ENCODE data around the gene GNAL.
"Not testable (repeated sequence)": the region's sequence is repeated elsewhere in the genome, so short reads cannot be mapped to it uniquely, and the experiment has no call there.

The GNAL gene

DNA sequence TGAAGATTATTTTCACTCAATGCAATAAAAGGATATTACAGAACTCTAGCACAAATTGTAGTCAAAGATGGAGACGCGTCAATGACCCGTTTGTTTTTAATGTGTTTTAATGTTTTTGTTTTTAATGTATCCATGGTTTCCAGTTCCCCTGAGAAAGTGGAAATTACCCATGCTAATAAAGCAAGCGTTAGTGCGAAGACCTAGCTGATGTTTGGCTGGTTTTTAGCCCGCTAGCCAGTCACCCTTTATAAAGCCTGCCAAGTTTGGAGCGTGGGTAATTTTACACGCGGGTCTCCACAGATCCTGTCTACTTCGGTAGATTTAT, 161.7 kb downstream of the GNAL start:
- no peak for DNase-seq (ENCODE audit: low spot score)

DNA sequence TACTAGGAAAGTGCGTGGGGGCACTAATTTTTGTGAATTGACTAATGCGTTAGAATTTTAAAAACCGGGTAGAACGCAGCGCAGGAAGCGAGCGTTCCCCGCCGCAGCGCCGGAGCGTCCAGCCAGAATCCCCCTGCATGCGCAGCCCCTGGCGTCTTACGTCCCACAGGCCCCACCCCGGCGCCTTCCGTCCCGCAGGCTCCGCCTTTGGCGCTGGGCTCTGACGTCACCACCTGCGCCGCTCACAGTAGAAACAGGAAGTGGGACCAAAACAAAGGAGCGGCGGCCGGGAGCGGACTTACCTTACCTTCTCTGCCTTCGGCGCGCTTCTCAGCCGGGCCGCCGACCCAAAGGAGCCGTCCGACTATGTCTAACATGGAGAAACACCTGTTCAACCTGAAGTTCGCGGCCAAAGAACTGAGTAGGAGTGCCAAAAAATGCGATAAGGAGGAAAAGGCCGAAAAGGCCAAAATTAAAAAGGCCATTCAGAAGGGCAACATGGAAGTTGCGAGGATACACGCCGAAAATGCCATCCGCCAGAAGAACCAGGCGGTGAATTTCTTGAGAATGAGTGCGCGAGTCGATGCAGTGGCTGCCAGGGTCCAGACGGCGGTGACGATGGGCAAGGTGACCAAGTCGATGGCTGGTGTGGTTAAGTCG, 162.2 kb downstream of the GNAL start, which contains the start of gene CHMP1B:
TSS of gene CHMP1B (plus strand) at position 268 of the 660 bp plus-strand sequence. CDS start at position 367, 99 bp downstream.
- peak; percentile 97 for DNase-seq (ENCODE audit: low spot score)

DNA sequence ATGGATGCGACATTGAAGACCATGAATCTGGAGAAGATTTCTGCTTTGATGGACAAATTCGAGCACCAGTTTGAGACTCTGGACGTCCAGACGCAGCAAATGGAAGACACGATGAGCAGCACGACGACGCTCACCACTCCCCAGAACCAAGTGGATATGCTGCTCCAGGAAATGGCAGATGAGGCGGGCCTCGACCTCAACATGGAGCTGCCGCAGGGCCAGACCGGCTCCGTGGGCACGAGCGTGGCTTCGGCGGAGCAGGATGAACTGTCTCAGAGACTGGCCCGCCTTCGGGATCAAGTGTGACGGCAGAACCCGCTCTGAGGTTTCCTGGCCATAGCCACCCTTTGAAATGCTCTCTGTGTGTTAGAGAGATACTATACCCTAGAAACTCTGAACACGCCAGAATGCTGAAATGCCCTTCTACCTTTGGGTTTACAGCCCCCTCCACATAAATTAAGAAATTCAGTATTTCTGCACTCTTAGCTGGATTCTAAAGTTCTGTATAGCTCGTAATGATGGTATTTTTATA, 162.8 kb downstream of the GNAL start:
- DNase-seq (ENCODE audit: low spot score), result peak; percentile 37

DNA sequence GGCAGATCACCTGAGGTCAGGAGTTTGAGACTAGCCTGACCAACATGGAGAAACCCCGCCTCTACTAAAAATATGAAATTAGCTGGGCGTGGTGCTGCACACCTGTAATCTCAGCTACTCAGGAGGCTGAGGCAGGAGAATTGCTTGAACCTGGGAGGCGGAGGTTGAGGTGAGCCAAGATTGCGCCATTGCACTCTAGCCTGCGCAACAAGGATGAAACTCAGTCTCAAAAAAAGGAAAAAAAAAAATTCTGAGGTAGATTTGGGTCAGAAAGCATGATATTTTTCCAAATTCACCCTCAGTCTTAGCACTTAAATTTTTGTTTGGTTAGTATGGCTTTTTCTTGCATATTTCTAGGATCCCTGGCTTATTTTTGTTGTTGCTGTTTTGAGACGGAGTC, 165.5 kb downstream of the GNAL start:
- not testable (repeated sequence) for DNase-seq (ENCODE audit: low spot score)

DNA sequence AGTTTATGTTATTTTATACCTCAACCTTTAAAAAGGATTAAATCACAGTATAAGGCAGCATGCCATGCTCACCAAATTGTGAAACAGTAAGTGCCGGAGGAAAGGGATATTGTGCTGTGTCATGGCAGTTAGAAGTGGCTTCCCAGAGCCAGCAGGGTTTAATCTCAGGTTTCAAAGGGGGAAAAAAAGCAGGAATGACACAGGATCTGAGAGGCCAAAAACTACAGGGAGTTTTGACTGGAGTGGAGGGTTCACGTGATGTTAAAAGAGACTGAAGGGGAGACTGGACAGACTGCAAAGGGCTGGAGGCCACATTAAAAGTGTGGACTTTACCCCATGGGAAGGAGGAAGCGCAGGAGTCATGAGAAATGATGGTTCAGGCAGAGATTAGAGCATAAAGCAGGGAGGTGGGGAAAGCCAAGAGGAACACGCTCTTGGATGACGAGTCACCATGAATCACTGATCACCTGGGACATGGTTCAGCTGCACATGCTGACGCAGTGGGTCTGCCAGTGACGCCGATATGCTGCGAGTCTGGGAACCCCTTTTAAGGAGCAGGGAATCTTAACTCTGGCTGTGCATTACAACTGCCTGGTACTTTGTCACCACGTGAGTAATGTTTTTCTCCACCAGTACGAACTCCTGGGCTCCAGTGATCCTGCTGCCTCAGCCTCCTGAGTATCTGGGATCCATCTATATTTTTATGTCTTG, 168.3 kb downstream of the GNAL start:
- no peak for DNase-seq (ENCODE audit: low spot score)

DNA sequence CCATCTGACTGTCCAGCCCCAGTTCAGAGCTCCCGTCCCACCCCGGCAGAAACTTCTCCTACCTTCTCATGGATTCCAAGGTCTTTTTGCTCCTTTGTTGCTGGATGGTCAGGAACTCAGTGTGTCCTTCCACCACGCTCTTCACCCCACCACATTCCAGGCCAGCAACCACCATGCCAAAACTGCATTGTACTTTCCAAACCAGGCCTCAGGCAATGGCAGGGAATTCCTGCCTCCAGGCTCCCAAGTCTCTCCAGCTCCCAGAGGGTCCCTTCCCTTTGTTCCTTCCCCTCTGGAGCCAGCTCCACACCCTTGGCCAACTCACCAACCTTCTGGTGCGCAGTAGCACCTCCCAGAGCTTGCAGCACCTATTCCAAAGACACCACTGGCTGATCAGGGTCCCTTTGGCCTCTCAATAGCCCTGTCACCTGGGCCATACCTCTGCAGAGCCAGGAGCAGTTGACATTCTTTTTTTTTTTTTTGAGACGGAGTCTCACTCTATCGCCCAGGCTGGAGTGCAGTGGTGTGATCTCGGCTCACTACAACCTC, 170.3 kb downstream of the GNAL start:
- no peak for DNase-seq (ENCODE audit: low spot score)

DNA sequence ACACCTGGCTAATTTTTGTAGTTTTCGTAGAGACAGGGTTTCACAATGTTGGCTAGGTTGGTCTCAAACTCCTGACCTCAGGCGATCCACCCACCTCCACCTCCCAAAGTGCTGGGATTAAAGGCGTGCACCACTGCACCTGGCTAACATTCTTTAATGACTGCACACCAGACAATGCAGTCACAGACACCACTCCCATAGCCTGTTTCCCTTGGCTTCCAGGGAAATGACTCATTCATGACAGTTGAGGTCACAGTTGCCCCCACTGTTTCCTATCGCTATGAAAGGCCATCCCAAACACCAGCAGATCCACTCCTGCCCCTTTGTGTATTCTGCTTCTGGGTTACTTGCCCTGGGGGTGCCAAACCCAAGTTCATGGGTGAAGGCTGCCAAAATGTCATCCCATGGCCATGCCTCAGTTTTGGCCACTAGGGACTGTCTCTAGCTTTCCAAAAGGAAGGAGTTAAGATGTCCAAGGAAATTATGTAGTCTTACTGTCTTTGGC, 170.9 kb downstream of the GNAL start:
- peak; percentile 13 for DNase-seq (ENCODE audit: low spot score)

DNA sequence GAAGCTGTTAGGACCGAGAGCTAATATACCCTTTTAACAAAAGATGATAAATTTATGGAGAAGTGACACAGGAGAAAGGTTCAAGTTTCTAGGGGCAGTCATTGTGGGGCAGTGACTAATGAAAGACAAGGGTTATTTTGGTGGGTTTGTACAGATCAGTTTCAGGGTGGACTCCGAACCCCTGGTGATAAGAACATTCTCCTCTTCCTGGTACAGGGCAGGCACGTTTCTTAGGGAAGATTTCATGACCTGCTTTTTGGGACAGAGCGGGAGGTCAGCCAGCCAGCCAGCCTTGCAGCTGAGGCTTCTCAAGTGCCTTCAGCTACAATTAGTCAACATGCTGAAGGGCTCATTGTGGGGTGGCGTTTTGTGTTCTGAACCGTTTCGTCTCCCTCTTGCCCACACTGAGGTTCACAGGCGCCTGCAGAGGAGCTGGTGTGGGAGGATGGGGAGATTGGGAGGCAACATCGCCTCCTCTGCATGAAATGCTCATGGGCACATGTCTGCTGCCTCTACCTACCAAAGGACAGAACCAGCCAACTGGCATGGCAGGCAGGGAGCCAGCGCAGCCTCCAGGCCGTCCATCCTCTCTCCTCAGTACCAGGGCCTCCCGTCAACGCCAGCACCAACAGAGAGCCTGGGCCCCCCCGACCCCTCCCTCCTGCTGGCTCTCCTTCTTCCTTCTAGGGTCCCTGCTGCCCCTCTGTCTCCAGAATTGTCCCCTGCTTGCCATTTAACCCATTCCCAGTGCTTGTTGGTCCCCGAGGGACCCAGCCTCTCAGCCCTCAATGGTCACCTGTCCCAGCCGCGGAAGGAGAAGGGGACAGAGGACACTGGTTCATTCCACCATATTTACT, 171.8 kb downstream of the GNAL start:
- no peak for DNase-seq (ENCODE audit: low spot score)

DNA sequence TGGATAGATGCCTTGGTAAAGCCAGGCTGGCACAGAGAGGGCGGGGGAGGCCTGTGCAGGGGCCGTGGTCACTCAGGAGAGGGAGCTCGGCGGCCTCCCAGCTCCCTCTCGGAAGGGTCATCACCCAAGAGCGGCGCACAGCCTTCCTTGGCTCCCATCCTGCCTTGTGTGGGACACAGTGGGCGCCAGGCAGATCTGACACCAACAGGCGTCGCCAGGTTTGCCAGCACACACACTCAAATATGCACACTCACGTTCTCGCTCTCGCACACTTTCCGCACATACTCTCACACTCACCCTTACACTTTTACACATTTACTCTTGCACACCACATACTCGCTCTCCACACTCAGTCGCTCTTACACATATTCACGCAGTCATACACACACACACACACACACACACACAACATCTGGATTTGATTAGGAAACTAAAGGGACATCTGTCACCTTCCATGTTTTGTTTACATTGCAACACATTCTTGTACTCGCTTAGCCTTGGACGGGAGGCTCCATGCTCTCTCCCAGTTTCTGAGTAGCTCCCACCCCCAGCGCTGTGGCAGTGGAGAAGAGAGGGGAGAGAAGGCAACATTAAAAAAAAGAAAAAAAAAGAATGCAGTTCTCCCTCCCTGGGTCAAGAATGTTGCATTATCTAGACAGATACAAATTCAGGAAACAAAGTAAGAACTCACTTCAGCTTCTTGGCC, 172.7 kb downstream of the GNAL start:
- no peak for DNase-seq (ENCODE audit: low spot score)

DNA sequence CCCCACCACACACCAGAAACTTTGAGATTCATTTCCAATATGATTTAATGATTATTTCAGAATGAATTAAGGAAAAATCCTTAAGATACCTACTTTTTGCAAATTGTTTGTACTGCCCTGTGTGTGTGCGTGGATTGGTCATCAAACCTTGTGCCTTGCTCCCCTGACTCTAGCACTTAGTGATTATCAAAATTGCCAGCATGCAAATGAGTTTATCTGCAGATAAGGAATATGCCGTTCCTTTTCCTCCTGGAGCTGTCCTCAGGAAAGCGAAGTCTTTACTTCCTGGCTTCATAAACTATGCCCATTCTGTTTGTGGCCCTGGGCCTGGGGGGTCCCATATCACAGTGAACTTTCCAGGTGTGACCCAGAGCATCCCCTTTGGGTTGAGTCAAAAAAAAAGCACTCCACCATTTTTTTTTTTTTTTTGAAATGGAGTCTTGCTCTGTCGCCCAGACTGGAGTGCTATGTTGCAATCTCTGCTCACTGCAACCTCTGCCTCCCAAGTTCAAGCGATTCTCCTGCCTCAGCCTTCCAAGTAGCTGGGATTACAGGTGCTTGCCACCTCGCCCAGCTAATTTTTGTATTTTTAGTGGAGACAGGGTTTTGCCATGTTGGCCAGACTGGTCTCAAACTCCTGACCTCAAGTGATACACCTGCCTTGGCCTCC, 173.5 kb downstream of the GNAL start:
- DNase-seq (ENCODE audit: low spot score), result no peak

DNA sequence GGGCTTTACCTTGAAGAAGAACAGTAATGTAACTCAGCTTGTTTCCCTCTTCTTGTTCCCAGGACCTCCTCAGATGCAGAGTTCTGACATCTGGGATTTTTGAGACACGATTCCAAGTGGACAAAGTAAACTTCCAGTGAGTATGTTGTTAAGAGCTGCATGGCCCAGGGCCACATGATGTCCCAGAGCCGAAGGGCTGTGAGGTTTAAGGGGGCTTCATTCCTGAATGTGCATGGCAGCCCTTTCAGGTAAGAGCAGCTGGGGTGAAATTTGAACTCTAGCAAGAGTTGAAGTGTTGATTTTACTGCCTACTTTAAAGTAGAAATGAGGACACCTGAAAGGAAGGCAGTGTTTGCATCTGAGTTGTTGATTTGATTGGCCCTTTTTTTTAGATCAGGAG, 175.4 kb downstream of the GNAL start:
- no peak for DNase-seq (ENCODE audit: low spot score)

DNA sequence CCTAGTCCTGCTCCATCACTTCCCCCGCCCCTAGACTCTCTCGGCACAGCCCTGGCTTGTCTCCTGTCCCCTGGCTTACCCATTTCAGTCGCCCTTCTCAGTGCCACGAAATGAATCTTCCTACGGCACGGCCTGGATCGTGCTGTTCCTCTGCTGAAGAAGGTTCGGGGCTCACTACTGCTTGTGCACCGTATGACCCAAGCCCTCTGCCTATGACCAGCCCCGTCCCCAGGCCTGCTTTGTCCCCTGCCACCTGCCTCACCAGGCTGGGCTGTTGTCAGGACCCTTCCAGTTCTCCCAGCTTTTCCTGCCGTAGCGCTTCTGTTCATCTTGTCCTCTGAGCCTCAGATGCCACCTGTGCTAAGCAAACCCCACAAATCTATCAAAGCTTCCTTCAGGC, 176.0 kb downstream of the GNAL start:
- DNase-seq (ENCODE audit: low spot score), result no peak

DNA sequence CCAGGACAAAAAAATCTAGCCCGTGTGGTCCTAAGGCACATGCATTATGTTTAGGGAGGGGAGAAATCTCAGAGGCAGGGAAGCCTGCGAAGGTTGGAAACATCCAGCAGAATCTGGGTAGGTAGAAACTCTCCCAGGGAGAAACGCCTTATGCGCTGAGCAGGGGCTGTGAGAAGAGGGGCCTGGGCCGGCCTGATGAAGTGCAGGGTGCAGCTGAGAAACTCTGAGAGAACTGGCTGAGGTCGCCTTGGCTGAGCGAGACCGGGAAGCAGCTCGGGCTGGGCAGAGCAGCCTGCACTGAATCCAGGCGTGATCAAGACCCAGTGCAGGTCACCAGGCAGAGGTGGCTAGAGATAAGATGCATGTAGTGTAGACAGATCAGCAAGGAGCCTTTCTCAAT, 177.3 kb downstream of the GNAL start:
- DNase-seq (ENCODE audit: low spot score), result no peak

DNA sequence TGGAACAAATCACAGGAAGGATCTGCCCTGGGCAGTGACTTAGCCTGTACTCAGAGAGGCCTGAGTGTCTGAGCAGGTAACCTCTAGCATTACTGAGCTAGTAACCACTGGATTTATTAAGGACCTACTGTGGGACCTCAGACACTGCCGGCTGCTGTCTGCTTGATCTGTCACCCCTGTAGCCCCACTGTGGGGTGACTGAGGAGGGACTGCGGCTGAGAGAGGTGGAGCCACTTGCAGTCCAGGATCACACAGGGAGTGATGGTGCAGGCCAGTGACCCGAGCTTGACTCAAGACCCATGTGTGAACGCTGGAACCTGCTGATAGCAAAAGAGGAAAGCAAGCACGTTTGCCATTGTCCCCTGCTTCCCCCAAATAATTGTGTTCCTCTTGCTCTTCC, 177.7 kb downstream of the GNAL start:
- DNase-seq (ENCODE audit: low spot score), result no peak

DNA sequence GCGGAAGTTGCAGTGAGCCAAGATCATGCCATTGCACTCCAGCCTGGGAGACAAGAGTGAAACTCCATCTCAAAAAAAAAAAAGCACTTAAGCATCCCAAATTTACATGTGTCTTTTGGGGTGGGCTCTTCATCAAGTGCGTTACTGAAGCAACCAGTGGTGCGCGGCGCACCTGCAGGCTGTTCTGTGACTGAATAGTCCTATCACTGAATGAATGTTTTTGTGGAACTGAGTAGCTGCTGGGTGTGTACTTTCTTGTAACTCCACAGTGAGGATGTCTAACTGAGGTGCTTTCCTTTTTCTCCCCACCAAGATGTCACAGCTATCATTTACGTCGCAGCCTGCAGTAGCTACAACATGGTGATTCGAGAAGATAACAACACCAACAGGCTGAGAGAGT, 179.2 kb downstream of the GNAL start:
- DNase-seq (ENCODE audit: low spot score), result no peak

DNA sequence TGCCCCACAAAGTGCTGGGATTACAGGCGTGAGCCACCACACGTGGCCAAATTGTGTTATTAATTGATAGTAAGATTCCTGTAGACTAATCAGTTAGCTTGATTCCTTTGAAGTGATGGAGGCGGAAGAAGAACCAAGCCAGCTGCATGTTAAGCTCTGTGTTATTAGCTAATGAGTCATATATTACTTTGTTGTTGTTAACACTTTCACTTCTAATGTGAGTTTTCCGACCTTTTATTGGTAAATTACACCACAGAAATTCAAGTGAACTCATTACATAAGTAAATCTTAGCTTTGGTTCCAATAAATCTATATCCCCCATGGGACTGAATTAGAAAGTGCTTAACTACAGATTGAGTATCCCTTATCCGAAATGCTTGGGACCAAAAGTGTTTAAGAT, 182.4 kb downstream of the GNAL start:
- peak; percentile 28 for DNase-seq (ENCODE audit: low spot score)

DNA sequence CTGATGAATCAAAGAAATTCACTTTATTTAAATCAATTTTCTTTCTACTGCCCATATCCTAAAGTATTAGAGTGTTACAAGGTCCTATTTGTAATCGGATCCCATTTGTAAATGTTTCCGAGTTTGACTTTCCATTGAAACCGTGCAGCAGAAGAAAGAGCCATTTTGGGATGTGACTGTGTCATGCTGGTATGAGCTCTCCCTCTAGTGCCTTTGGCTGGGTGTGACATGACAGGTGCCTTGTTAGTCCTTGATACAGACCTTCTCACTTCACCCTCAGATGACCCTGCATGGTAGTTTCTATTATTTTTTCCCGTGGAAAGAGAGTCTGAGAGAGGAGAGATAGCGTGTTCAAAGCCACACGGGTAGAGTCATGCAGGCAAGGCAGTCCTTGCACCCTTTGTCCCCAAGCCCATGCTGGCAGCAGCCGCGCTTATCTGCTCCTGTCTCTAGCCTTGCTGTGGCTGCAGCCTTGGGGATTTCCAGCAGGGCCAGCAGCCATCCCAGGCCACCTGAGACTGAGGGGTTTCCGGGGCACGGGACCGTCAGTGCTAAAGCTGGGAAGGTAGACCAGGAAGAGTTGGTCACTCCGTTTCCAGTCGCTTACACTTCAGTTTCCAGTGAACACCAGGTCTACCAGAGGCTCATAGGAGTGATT, 183.5 kb downstream of the GNAL start:
- DNase-seq (ENCODE audit: low spot score), result no peak

DNA sequence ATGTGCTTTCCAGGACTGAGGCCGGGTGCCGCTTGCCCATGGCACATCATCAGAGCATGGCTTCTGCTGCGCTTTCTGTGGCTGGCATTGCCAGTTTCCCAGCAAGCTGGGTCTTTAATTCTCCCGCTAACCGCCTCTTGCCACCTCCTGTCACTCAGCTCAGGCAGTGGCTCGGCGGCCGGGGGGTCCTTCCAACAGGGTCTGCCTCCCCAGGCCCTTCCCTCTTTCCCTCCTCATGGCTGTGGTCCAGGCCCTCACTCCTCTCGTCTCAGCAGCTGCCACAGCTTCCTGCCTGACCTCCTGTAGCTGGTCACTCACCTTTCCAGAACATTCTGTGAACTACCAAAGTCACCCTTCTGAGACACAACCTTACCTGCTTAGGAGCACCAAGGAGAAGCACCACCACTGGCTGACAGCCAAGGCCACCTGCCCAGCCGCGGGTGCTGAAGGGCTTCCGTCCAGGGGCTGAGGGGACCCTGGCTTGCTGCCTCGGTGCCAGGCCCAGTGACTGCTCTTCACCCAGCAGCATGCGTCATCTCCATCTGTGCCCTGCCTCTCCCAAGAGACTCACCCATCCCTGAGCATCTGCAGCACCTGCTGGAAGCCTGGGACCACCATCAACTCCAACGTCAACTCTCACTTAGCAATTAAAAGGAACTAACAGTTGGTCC, 184.7 kb downstream of the GNAL start:
- no peak for DNase-seq (ENCODE audit: low spot score)

DNA sequence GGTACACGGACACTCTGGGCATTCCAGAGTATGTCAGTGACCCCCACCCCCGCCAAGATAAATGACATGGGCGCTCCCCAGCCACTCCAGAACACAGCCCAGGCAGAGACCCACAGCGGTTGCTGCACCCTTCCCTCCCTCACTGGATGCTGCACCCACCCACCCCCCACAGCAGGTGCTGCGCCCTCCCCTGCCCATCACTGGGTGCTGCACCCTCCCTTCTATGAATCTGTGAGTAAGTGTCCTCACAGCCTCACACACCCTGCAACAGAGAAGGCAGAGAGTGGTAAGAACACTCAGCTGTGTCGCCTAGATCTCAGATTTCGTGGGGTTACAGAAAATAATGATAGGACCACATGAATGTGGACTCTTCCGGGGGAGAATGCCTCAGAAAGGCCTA, 185.6 kb downstream of the GNAL start:
- DNase-seq (ENCODE audit: low spot score), result no peak
